Lung microvascular endothelial cell (primary cell): Measurements from ENCODE around the gene UGT1A3. TPM values are rescaled to one million over a fixed set of nuclear protein-coding genes. Genes with fewer than 3 reads are reported as not detected.

Source experiments
- DNase-seq, 2 donors: peaks; one replicate each; pipeline versions ENCODE4 v3.0.0 to v3.0.0-alpha.2; 2010; ENCODE audit warnings: low read depth in 2 of 2
- total RNA-seq: library from RNA; depleted of rRNA; stranded (reverse); fragments of >200 nt; gene quantifications from 2 replicates; pipeline ENCODE4 v1.2.1, GENCODE V29; 2014

The UGT1A3 gene
- total RNA-seq, 1 donor from 2014 or later, result not detected

DNA sequence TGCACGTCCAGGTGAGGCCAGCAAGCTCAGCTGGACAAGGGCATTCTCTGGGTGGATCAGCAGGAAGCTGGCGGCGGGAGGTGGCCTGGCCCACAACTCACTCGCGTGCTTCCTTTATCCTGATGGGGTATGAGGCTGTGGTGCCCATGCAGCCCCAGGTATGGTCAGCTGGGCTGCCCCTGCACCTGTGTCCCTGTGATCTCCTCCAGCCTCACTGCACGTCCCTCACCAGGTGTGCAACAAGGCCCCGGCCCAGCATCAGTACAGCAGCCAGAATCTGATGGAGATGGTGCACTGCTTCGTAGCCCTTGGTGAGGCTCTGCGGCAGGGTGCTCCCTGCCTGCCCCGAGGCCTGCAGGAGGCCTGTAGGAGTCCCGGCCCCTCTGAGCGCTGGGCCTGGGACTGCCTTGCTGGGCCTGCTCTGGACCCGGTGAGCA, 66.9 kb downstream of the UGT1A3 start:
- DNase-seq, result no peak

DNA sequence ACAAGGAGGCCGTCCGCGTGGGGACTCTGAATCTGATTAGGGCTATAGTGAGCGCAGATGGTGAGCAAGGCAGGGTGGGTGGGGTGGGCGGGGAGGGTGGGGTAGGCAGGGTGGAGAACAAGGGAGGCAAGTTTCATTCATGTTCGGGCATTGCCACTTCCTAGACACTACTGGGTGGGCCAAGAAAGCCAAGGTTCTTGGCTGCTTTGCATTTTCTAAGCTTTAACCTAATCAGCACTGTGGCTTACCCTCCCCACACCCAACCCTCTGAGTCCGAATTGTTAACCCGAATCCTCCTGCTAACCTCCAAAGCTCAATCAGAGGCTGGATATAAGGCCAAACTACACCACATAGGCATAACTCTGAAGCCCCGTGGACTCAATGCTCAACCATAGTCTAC, 67.4 kb downstream of the UGT1A3 start:
- DNase-seq, result no peak

DNA sequence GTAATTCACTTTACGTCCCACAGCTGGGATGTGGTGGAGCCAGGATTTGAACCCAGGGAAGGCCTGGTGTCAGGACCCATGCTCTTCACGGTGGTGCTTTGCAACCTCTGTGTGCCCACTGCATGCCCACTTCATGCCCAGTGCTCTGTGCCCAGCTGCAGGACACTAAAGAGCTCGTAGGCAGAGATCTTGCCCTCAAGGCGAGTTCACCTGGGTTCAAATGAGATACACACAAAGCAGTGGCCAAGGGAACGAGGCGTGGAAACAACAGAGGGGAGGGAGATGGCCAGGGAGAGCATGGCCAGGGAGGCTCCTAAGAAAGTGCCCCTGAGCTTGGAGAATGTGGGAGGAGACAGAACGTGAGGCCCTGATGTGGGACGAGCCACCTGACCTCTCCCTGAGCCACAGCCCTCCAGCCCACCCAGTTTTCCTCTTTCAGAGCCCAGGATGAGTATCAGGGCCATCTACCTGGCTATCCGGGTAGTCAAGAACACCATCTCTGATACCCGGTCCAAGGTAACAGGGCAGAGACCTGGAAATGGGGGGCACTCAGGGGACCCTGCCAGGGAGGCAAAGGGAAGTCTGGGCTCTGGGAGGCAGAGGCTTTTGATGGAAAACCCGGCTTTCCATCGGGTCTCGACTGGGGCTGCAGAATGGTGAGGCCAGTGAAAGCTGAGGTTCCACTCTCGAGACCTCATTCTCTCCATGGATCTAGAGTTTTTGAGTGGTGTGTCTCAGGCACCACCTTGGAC, 69.7 kb downstream of the UGT1A3 start:
- no peak for DNase-seq

DNA sequence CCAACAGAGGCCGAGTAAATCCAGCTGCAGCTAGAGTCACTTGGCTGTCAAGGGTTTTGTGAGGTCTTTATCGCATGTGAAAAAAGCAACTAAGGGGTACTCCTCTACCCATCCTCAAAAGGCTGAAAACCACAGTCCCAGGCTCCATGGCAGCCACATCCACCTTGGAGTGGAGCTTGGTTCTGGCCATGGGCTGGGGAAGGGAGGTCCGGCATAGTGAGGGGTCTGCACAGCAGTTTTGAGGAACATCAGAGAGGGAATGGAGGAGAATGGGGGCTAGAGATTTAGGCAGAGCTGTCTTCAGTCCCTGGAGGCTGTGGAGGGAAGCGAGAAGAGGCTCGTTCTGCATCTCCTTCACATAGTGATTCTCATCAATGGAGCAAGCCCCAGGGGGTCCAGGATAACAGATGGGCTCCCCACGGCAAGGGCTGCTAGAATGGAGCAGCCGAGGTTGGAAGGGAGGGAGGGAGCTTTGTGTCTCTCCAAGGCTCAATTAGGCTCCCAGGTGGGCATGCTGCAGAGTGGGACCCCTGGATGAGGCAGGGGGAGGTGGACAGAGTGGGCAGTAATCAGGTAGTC, 70.3 kb downstream of the UGT1A3 start:
- DNase-seq, result no peak

DNA sequence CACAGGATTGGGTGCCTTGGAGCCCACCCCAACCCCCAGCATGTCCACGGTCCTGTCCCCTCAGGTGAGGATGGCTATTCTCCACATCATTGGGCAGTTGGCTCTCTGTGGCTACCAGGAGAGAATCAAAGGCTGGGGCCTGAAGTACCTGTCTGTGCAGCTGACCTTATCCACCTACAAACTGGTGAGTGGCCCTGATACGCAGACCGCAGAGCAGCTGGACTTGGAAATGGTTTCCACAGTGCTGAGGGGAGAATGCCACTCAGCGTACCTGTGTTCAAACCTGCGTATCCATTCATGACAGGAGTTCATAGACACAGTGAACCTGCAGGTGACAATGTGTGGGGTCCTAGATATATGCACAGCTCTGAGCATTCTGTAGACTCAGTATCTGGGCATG, 70.9 kb downstream of the UGT1A3 start:
- no peak for DNase-seq

DNA sequence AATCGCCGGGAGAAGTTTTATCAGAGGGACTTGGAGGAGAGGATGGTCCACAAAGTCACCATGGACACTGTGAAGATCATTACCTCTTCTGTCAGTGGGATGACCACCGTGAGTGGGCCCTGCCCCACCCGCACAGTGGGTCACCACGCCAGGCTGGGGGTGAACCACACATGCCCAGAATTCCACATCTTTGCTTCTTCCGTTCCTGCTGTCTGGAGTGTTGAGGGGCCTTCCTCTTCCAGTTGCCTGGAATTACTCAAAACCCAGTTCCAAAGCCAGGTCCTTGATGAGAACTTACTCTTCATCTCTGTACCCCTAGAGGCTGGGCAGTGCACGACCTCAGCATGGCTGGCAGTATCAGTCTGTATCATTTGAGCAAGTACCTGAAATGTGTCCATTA, 71.4 kb downstream of the UGT1A3 start:
- DNase-seq, result no peak

DNA sequence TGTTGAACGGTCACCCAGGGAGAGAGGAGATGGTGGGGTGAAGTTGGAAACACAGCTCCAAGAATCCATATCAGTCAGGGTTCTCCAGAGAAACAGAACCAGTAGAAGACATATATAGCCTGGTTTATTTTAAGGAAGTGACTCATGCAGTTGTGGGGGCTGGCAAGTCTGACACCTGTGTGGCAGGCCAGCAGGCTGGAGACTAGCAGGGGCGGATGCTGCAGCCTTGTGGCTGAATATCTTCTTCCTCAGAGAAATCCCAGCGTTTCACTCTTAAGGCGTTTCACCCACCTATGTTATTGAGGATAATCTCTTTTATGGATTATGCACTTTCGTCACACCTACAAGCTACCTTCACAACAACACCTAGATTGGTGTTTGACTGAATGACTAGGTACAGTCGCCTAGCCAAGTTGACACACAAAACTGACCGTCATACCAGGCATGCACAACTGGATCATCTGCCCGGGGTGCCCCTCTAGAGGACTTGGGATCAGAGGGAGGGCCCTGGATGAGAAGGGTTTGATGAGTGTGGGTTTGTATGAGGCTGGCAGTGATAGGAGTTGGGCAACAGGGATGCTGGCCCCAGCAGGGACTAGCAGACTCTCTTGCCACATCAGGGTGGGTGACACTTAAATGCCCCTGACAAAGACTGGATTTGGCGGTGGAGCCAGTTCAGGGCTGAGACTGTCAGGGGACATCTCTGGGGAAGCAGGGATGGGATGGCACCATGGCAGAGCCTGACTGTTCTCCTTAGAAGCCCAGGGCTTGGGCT, 72.7 kb downstream of the UGT1A3 start:
- no peak for DNase-seq

DNA sequence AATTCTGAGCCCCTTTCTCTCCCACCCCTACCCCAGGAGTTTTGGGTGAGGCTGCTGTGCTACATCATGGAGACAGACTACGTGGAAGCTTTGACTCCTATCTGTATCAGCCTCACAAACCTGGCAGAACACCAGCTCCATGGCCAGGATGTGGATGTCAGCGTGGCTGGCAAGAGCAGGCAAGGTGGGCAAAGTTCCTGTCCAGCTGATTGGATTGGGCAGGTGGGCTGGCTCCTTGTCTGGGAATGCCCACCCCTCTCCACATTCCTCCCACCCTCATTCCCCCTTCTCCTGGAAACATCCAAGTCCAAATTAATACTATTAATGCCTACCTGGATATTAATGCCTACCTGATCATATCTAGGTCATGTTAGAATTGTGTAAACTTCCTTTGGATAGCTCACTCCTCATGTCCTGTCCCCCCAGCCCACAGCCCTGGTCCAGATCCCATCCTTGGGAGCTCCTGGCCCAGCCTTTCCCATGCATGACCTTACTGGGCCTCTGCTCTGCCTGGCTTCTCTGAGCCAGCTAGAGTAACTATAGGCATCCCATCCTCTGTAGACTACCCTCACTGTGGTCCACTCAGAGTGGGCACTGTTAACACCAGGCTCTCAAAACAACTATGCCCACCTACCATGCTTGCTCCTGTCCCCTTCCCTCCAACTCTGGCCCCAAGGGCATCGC, 73.4 kb downstream of the UGT1A3 start:
- no peak for DNase-seq

DNA sequence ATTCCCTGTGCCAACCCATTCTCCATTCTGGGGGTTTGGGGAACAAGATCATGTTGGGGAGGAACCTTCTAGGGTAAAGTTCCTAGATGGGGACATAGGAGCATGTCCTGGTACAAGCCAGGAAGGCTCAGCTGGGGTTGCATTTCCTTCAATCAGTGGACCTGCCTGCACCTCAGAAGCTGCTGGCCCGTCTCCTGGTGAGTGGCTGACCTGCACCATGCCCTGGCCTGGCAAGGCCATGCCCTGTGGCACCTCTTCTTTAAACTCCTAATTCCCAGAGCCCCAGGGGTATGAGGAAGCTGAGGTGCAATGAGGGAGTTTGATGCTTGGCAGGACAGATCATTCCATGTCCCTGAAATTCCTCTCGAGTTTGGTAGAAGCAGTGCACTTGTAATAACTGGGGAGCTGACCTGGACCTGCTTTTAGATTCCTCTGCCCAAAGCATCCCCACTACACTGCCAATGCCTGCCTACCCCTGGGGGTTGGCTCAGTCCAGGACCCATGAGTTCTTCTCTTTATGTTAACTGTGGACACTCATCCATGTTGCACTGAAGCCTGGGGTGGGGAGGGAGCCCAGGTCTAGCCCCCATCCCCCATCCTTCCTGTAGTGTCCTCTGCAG, 74.6 kb downstream of the UGT1A3 start:
- DNase-seq, result no peak

DNA sequence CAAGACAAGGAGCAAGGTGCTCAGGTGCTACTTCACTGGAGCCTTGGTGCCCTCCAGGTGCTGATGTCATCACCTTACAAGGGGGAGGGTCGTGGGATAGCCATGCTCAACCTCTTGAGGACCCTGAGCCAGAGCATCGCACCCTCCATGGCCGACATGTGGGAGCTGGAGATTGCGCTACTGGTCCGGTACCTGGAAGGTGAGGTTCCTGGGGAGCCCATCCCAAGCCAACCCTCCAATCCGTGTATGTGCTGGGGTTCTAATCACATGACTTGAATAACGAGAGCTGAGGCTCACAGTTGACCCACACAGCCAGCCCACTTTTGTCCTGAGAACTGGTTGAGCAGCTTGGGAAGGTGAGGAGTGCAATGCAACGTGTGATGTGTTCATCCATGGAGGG, 75.2 kb downstream of the UGT1A3 start:
- DNase-seq, result no peak

DNA sequence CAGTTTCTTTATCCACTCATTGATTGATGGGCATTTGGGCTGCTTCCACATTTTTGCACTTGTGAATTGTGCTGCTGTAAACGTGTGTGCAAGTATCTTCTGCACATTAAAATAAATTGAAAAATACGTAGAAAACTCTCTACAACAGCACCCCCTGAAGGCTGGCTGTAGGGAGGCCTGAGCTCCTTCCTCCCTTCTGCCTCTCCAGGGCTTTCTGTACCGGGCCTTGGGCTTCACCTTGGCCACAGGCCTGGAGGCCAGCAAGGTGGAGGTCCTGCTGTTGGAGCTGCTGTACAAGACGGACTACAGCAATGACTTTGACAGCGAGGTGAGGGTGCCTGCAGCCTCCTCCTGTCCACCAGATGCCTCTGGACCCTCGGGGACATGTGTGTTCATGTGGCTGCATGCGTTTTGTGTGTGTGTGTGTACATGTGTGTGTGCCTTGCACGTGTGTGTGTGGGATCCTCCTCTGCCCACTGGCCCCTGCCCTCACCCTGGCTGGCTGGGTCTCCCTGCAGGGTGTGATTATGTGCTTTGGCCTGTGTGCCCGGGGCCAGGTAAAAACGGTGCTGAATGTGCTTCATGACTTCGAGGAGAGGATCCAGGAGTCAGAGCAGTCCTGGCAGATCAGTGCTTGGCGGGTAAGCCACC, 78.5 kb downstream of the UGT1A3 start:
- DNase-seq, result no peak

DNA sequence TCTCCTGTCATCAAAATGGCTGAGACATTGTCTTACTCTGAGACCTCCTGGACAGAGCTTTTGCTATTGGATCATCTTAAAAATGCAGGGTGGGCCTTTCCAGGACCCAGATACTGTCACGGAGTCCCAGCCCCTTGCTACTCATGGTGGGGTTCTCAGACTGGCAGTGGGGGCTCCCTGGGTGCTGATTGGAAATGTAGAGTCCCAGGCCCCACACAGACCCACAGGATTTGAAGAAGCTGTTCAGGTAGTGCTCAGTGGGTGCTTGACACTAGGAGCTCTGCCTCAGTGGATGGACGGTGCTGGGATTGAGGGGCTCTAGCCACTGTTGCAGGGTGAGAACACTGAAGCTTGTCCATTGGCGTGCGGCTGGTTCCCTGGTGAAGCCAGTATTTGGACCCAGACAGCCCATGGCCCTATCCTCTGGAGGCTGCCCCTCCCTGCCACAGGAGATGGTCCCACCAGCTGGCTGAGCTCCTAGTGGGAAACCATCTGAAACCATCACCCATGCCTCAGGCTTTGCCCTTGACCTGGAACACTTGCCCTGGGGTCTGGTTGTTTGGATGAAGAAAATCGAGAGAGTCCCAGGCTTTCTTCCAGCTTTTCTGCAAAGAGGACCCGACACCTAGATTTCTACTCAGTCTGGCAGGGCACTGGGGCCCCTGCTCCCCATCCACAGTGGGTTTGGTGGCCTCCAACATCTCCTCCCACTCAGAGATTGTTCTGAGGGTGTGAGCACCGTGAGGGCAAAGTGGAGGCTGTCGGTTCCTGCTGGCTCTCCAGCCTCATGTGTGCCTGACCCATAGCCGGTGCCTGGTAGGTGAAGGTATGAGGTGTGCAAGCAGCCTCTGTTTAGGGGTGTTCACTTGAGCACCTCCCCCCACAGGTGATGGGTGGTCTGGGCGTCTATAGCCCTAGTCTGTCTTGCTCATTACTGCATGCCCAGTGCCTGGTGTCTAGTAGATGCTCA, 79.4 kb downstream of the UGT1A3 start:
- no peak for DNase-seq

DNA sequence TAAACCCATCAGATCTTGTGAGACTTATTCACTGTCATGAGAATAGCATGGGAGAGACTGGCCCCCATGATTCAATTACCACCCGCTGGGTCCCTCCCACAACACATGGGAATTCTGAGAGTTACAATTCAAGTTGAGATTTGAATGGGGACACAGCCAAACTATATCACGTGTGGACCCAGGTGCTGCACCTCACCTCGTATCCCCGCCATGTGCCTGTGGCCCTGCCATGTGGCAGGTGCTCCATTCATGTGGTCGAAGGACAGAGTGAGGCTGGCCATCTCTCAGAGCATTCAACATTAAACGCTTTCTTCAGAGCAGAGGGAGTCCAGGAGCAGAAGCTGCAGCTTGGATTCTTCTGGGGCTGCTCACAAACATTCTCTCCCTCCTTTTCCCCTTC, 81.5 kb downstream of the UGT1A3 start:
- DNase-seq, result no peak

DNA sequence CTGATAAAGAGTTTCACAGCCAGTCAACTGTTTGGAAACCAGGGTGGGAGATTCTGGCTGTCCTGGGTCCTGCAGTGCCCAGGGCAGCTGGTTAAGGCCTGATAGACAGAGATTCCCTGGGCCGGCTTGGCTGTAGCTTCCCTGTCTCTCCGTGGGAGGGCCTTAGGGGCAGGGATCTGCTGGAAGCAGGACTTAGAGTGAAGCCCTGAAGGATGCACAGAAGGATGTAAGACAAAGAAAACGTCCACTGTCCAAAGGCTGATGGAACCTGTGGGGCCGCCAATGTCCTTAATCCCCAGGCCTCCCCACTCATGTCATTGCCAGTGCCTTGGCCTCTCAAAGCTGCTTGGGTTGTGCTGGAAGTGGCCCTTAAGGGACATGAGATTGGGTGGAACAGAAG, 82.2 kb downstream of the UGT1A3 start:
- DNase-seq, result no peak

DNA sequence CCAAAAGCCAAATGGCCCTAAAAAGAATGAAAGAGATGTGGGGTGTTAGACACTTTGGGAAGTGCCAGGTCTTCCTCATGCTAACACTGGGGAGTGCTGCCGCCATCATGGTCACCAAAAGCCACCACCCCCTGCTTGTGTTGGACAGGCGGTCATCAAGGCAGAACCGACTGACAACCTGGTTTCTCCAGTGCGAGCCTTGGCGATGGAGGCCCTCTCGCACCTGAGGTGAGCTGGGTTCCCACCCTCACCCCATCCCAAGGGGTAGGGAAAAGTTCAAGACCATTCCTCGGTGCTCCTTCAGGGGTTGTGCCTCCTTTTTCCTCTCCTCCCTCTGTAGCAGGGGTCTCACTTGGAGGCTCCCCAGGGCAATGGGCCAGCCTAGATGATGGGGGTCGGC, 82.9 kb downstream of the UGT1A3 start:
- DNase-seq, result no peak

DNA sequence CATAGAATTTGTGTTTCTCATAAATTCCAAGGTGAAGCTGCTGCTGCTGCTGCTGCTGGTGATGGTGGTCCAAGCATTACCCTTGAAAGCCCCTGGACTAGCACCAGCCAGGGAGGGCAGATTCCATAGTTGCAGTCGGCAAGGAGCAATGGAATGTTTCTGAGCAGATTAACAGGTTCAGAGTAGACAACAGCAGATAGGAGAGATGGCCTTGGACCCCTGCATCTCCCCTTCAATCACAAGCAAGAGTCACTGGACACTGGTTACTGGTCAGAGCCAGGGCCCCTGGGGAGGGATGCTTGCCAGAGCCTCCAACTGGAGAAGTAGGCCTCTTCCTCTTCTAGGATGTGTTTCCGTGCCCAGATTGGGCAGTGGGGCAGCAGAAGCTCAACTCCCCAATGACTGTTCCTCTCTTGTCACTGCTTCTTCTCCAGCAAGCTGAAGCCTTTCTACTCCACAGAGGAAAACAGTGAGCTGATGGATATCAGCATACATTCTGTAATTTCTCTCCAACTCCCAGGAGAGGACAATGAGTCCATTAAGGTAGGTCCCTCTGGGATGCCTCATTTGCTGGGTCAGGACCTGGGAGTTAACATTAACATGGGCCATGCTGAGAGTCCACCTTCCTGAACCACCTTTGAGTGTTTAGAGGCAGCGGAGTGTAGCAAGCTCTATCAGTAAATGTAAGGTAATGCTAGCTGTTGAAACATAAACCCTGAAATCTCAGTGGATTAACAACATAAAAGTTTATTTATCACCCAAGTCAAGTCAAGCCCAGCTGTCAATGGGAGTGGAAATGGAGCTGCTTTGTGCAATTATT, 84.6 kb downstream of the UGT1A3 start:
- DNase-seq, result no peak

DNA sequence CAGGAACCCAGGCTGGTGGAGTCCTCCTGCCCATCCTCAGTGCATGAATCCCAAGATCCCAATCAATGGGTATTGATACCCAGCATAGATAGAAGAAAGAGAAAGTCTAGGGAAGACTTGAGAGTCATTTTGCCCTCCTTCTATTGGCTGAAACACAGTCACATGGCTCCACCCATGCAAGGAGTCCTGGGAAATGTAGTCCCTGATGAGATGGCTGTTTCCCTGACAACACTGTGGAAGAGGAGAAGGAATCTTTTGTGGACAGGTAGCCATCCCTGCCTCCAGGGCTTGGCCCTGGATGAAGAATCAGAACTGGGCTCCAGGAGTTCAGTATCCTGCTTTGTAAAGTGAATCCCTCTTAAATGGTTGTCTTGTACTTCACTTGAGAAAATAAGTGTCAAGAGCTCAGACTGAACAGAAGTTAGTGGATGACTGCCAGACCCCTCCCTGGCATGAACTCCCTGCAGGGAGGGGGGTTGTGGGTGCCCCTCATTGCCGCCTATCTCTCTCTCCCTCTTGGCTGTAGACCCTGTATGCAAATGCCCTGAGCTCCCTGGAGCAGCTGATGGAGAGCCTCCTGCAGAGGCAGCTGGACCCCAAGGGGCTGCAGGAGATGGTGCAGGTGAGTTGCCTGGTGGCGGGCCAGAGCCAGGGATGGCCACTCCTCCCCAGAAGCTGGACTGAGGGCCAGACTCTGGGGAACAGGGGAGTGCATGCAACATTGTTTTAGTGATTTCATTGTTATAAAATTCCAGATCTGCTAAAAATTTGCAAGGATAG, 85.4 kb downstream of the UGT1A3 start:
- no peak for DNase-seq

DNA sequence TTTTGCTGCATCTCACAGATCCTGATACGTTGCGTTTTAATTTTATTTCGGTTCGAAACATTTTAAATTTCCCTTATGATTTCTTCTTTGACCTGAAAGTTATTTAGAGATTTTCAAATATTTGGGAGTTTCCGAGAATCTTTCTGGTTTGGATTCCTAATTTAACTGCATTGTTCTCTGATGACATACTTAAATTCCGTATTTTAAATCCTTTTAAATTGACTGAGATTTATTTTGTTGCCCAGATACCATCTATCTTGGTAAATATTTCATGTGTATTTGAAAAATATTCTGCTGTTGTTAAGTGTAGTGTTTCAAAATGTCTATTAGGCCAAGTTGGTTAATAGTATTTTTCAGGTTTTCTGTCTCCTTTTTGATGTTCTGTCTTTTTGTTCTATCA, 87.0 kb downstream of the UGT1A3 start:
- DNase-seq, result no peak
